Stimulated activated CD4-positive, alpha-beta T cell treated with anti-CD3 and anti-CD28 coated beads, Interleukin-1b, Interleukin-23, amount 100 ng/mL, for 48 hours (primary cell): Measurements from ENCODE around the gene AIF1L.
"Not testable (repeated sequence)": the region's sequence is repeated elsewhere in the genome, so short reads cannot be mapped to it uniquely, and the experiment has no call there.

ENCODE experiments used
- DNase-seq: peaks from one replicate; pipeline ENCODE4 v3.0.0-alpha.2; 2020

Gene AIF1L

GRCh38 chr9:131125038-131125287 lies 28.6 kb downstream of the AIF1L start:
- DNase-seq = no peak

GRCh38 chr9:131125288-131126058 lies 29.1 kb downstream of the AIF1L start, which contains the start of gene NUP214:
NUP214 (plus strand) TSS chr9:131125586; CDS start chr9:131125705, 119 bp downstream.
- DNase-seq = peak; percentile 99

- no peak for DNase-seq
Observed at GRCh38 chr9:131126059-131126426, 29.7 kb downstream of the AIF1L start.

GRCh38 chr9:131129183-131129582 lies 32.9 kb downstream of the AIF1L start:
- no peak for DNase-seq

- DNase-seq = no peak
Observed at GRCh38 chr9:131138676-131139075, 42.3 kb downstream of the AIF1L start.

- DNase-seq = no peak
Observed at GRCh38 chr9:131140112-131140511, 43.8 kb downstream of the AIF1L start.

- no peak for DNase-seq
Observed at GRCh38 chr9:131140550-131140949, 44.2 kb downstream of the AIF1L start.

- no peak for DNase-seq
Observed at GRCh38 chr9:131142160-131142559, 45.8 kb downstream of the AIF1L start.

GRCh38 chr9:131144201-131144600 lies 47.9 kb downstream of the AIF1L start:
- no peak for DNase-seq

- DNase-seq = no peak
Observed at GRCh38 chr9:131145245-131145644, 48.9 kb downstream of the AIF1L start.

GRCh38 chr9:131146186-131146585 lies 49.9 kb downstream of the AIF1L start:
- no peak for DNase-seq

GRCh38 chr9:131148276-131148675 lies 51.9 kb downstream of the AIF1L start:
- DNase-seq = no peak

- DNase-seq = no peak
Observed at GRCh38 chr9:131148966-131149687, 52.8 kb downstream of the AIF1L start.

- DNase-seq = no peak
Observed at GRCh38 chr9:131149688-131150053, 53.3 kb downstream of the AIF1L start.

GRCh38 chr9:131153595-131153994 lies 57.3 kb downstream of the AIF1L start:
- DNase-seq = no peak

- DNase-seq = not testable (repeated sequence)
Observed at GRCh38 chr9:131158673-131159072, 62.3 kb downstream of the AIF1L start.

GRCh38 chr9:131160416-131161112 lies 64.2 kb downstream of the AIF1L start:
- DNase-seq = no peak

GRCh38 chr9:131161585-131161984 lies 65.3 kb downstream of the AIF1L start:
- no peak for DNase-seq

GRCh38 chr9:131162886-131163285 lies 66.6 kb downstream of the AIF1L start:
- no peak for DNase-seq

- DNase-seq = no peak
Observed at GRCh38 chr9:131165523-131165922, 69.2 kb downstream of the AIF1L start.

GRCh38 chr9:131167146-131167692 lies 70.9 kb downstream of the AIF1L start:
- no peak for DNase-seq

GRCh38 chr9:131167936-131168335 lies 71.6 kb downstream of the AIF1L start:
- DNase-seq = no peak

- no peak for DNase-seq
Observed at GRCh38 chr9:131169563-131170240, 73.4 kb downstream of the AIF1L start.
